OCI-LY7 (cell line): Measurements from ENCODE around the gene WEE2. TPM values are rescaled to one million over a fixed set of nuclear protein-coding genes. Genes with fewer than 3 reads are reported as not detected.
A peak's percentile ranks its signal among the peaks of the same experiment; 100 is the strongest.
"Not testable (repeated sequence)": the region's sequence is repeated elsewhere in the genome, so short reads cannot be mapped to it uniquely, and the experiment has no call there.

Source experiments
- BruUV-seq: library from RNA; stranded (reverse); fragments of 400-500 nt; replicated peaks from 2 replicates; lab custom pipeline; 2021; lab: Mats Ljungman, UMichigan
- CTCF ChIA-PET: fragments of 300-600 bp; sonication (Branson Sonifier 250); formaldehyde crosslinking; loops from one replicate; lab custom pipeline; 2022; ENCODE audit warnings: antibody characterized with exemption; ENCODE audit not compliant: unreplicated experiment; lab: Charles Lee
- POLR2A ChIA-PET: fragments of 300-600 bp; sonication (Branson Sonifier 250); formaldehyde crosslinking; loops from one replicate; lab custom pipeline; 2022; ENCODE audit warnings: antibody characterized with exemption; lab: Charles Lee
- DNase-seq: peaks from one replicate; pipeline ENCODE4 v3.0.0-alpha.2; 2015; ENCODE audit warnings: low spot score
- H2AFZ ChIP-seq: fragments of 200-600 bp; sonication (generic), shearing (Covaris generic); 2 replicates; pipeline ENCODE4 v1.6.1; 2014; ENCODE audit warnings: mild to moderate bottlenecking, antibody characterized with exemption, low read length, moderate library complexity
- H3K27ac ChIP-seq: fragments of 200-600 bp; sonication (generic); 2 replicates; pipeline ENCODE4 v1.5.1; 2014; ENCODE audit warnings: mixed run types, low read depth, mild to moderate bottlenecking, moderate library complexity, low read length, inconsistent platforms; ENCODE audit not compliant: poor library complexity, severe bottlenecking
- H3K36me3 ChIP-seq: fragments of 200-600 bp; sonication (generic); 2 replicates; pipeline ENCODE4 v1.6.1; 2014; ENCODE audit warnings: mild to moderate bottlenecking, antibody characterized with exemption, low read length, moderate library complexity, mixed read lengths; ENCODE audit not compliant: insufficient read depth
- H3K4me1 ChIP-seq: fragments of 200-600 bp; sonication (generic); 2 replicates; pipeline ENCODE4 v1.5.1; 2014; ENCODE audit warnings: mild to moderate bottlenecking, low read length; ENCODE audit not compliant: insufficient read depth, poor library complexity, severe bottlenecking
- H3K4me2 ChIP-seq: fragments of 200-600 bp; sonication (generic); 2 replicates; pipeline ENCODE4 v1.6.1; 2014; ENCODE audit warnings: mild to moderate bottlenecking, low read length
- H3K4me3 ChIP-seq: fragments of 200-600 bp; sonication (generic); 2 replicates; pipeline ENCODE4 v1.5.1; 2014; ENCODE audit warnings: mild to moderate bottlenecking, low read depth, low read length; ENCODE audit not compliant: poor library complexity, severe bottlenecking
- H3K79me2 ChIP-seq: fragments of 200-600 bp; sonication (generic); 2 replicates; pipeline ENCODE4 v1.6.1; 2016; ENCODE audit warnings: low read depth, mild to moderate bottlenecking, low read length, moderate library complexity, mixed read lengths; ENCODE audit not compliant: insufficient read depth
- H3K9me2 ChIP-seq: fragments of 200-600 bp; sonication (generic); 2 replicates; pipeline ENCODE4 v1.6.1; 2016; ENCODE audit warnings: mild to moderate bottlenecking, low read length, mixed read lengths; ENCODE audit not compliant: insufficient read depth
- H3K9me3 ChIP-seq: fragments of 200-600 bp; sonication (generic); 2 replicates; pipeline ENCODE4 v1.6.1; 2014; ENCODE audit warnings: mild to moderate bottlenecking, mixed run types, low read length, mixed read lengths
- H4K20me1 ChIP-seq: fragments of 200-600 bp; sonication (generic); 2 replicates; pipeline ENCODE4 v1.6.1; 2014; ENCODE audit warnings: mild to moderate bottlenecking, antibody characterized with exemption, low read length, moderate library complexity, mixed read lengths; ENCODE audit not compliant: insufficient read depth
- EZH2phosphoT487 ChIP-seq: fragments of 200-600 bp; sonication (generic); IDR thresholded peaks from 2 replicates; pipeline ENCODE4 v1.6.1; 2018; ENCODE audit warnings: low read depth, borderline replicate concordance, mild to moderate bottlenecking, mixed run types, antibody characterized with exemption, low read length, moderate library complexity, mixed read lengths
- intact Hi-C: fragments of 100-400 bp; cut with micrococcal nuclease; formaldehyde crosslinking; loops from one replicate; pipeline ENCODE4 v1.10.0; 2022; ENCODE audit not compliant: unreplicated experiment
- total RNA-seq, 2 experiments: library from RNA; depleted of rRNA in 1 of 2; stranded (reverse); fragments of >200 nt in 1 of 2; shearing (Covaris generic) in 1 of 2; gene quantifications; 2 replicates each; pipeline ENCODE4 v1.2.3, GENCODE V29; 2014 to 2022
- TF ChIP-seq, protein P1 (sequence below): fragments of 200-600 bp; sonication (generic); conservative IDR thresholded peaks from 2 replicates; pipeline ENCODE4 v1.5.1; 2014; ENCODE audit warnings: mild to moderate bottlenecking, antibody characterized with exemption, low read length, moderate library complexity, mixed read lengths

Gene WEE2
- total RNA-seq, 2 experiments from 2014 or later = not detected

DNA sequence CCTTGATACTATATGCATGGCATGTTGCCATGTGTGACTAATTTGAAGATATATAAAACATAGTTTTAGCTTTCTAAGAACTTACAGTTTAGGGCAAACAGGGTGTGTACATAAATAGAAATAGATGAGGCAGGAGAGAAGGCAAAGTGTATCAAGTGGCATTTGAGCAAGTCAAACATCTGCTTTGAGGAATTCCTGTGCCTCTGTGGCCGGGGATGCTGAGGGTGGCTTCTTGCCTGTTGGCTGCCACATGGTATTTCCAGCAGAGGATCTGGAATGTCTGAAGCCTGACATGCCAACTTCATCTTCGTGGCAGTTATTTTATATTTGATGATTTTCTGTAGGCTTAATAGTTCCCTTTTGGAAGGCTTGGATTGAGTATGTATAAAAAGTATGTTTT lies 36.0 kb downstream of the WEE2 start:
- no peak for DNase-seq
- peaks cover 9% of the 10 kb centered on the region; the same call in 1 of the 2 replicates for H3K9me3 ChIP-seq
- no TSS peak for BruUV-seq
- H4K20me1 ChIP-seq = peaks cover 6% of the 10 kb centered on the region; the same call in 1 of the 2 replicates
- H3K9me2 ChIP-seq = no peaks in the 10 kb centered on the region
- TF ChIP-seq EZH2phosphoT487 = no peak
- TF ChIP-seq, protein P1, sequence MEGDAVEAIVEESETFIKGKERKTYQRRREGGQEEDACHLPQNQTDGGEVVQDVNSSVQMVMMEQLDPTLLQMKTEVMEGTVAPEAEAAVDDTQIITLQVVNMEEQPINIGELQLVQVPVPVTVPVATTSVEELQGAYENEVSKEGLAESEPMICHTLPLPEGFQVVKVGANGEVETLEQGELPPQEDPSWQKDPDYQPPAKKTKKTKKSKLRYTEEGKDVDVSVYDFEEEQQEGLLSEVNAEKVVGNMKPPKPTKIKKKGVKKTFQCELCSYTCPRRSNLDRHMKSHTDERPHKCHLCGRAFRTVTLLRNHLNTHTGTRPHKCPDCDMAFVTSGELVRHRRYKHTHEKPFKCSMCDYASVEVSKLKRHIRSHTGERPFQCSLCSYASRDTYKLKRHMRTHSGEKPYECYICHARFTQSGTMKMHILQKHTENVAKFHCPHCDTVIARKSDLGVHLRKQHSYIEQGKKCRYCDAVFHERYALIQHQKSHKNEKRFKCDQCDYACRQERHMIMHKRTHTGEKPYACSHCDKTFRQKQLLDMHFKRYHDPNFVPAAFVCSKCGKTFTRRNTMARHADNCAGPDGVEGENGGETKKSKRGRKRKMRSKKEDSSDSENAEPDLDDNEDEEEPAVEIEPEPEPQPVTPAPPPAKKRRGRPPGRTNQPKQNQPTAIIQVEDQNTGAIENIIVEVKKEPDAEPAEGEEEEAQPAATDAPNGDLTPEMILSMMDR = no peak
- H3K4me1 ChIP-seq = peaks cover 17% of the 10 kb centered on the region
- intact Hi-C loops = no loop called here
- CTCF ChIA-PET = no interaction called here
- no peak overlapping the region for H3K4me3 ChIP-seq
- H3K27ac ChIP-seq = no peak overlapping the region
- H3K4me2 ChIP-seq = no peak overlapping the region
- POLR2A ChIA-PET = no interaction called here
- peaks cover 99% of the 10 kb centered on the region for H3K36me3 ChIP-seq
- peaks cover 38% of the 10 kb centered on the region for H3K79me2 ChIP-seq
- no peak overlapping the region for H2AFZ ChIP-seq

DNA sequence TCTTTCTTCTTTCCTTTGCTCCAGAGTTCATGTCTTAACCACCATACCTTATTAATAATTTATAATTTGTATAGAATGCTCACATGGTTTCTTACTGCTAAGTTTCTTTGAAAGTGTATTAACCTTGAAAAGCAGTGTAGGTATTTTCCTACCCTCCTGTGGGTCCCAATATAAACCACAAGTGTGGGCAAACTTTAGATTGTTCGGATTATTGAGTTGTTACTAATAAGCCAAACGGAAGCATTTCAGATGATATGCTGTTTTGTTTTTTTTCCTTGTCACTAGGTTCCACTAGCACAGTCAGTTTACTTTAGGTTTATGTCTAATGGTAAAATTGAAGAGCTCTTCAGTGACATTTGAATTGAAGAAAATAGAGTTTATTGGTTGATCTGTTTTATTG lies 40.2 kb downstream of the WEE2 start:
- intact Hi-C loops = no loop called here
- H4K20me1 ChIP-seq = no peaks in the 10 kb centered on the region
- H3K27ac ChIP-seq = no peak overlapping the region
- ChIA-PET CTCF (no interaction called here), POLR2A (interaction anchor here (0.6 to 0.7 kb wide), 2 partner anchors 15 to 58 kb away, joined by 3 read pairs; no protein-coding TSS in a partner anchor)
- no peaks in the 10 kb centered on the region for H3K9me2 ChIP-seq
- no peaks in the 10 kb centered on the region for H3K4me1 ChIP-seq
- no peak for DNase-seq
- no TSS peak for BruUV-seq
- H3K36me3 ChIP-seq = peaks cover 100% of the 10 kb centered on the region
- no peak overlapping the region for H3K4me3 ChIP-seq
- peaks cover 40% of the 10 kb centered on the region for H3K9me3 ChIP-seq
- H3K79me2 ChIP-seq = peaks cover 12% of the 10 kb centered on the region; the same call in 1 of the 2 replicates
- TF ChIP-seq EZH2phosphoT487 = no peak
- TF ChIP-seq, protein P1 = no peak
- no peak overlapping the region for H3K4me2 ChIP-seq
- no peak overlapping the region for H2AFZ ChIP-seq

DNA sequence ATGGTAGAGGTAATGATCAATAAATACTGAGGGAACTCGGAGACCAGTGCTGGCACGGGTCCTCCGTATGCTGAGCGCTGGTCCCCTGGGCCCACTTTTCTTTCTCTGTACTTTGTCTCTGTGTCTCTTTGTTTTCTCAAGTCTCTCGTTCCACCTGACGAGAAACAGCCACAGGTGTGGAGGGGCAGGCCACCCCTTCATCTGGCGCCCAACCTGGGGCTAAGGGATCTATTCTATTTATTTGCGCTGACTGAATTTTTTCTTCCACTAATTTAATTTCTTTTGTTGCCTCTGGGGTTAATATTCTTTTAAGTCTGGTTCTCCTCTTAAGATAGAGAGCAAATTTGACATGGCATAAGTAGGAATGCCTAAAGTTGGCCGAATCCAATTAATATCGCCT lies 43.8 kb downstream of the WEE2 start:
- BruUV-seq, CTCF ChIA-PET, H3K27ac ChIP-seq, intact Hi-C loops, POLR2A ChIA-PET, H3K4me1 ChIP-seq, H3K79me2 ChIP-seq, H2AFZ ChIP-seq, H3K9me2 ChIP-seq, H3K4me3 ChIP-seq, H4K20me1 ChIP-seq, H3K4me2 ChIP-seq: not testable (repeated sequence)
- peak; percentile 31 for DNase-seq
- Histone ChIP-seq H3K36me3 (peaks cover 100% of the 10 kb centered on the region), H3K9me3 (peaks cover 40% of the 10 kb centered on the region)
